Panc1 (cell line): ENCODE results near the gene CENPP.

Experiments
- CTCF ChIP-seq: fragments of 450-650 bp; IDR thresholded peaks from 2 replicates; pipeline ENCODE4 v1.5.1; 2017; ENCODE audit warnings: mild to moderate bottlenecking
- POLR2AphosphoS5 ChIP-seq: IDR thresholded peaks from 2 replicates; pipeline ENCODE4 v1.6.1; 2012; ENCODE audit warnings: mild to moderate bottlenecking, low read depth, low read length, moderate library complexity
- REST ChIP-seq, 2 experiments: IDR thresholded peaks; 2 replicates each; pipeline ENCODE4 v1.6.1; 2011 to 2012; ENCODE audit warnings: low read depth in 2 of 2, control low read depth in 1 of 2, low read length in 1 of 2, mild to moderate bottlenecking in 1 of 2, moderate library complexity in 1 of 2; ENCODE audit not compliant: insufficient read depth in 1 of 2
- SIN3A ChIP-seq: IDR thresholded peaks from 2 replicates; pipeline ENCODE4 v1.6.1; 2012; ENCODE audit warnings: low read depth, mild to moderate bottlenecking, low read length, moderate library complexity, borderline replicate concordance; ENCODE audit not compliant: insufficient read depth
- TCF7L2 ChIP-seq: IDR thresholded peaks from 2 replicates; pipeline ENCODE4 v1.6.1; 2011; ENCODE audit warnings: mild to moderate bottlenecking, low read depth, low read length, inconsistent platforms

GRCh38 chr9:92385477-92385876 is 59.7 kb downstream of the CENPP start:
- TF ChIP-seq CTCF (no peak), TCF7L2 (no peak), POLR2AphosphoS5 (no peak), REST (IDR thresholded peaks at IDR 0.05; ENCODE audit: insufficient read depth in 1 of 2, low read depth in 2 of 2, low read length in 1 of 2) (no peak), SIN3A (no peak)
